NOMO-1 (cell line): Measurements from ENCODE around the gene MPP3.

Experiments used
- DNase-seq, 2 experiments: peaks; one replicate each; lab custom pipeline; 2025; ENCODE audit not compliant: unreplicated experiment in 2 of 2; lab: John Stamatoyannopoulos, UW

The MPP3 gene

DNA sequence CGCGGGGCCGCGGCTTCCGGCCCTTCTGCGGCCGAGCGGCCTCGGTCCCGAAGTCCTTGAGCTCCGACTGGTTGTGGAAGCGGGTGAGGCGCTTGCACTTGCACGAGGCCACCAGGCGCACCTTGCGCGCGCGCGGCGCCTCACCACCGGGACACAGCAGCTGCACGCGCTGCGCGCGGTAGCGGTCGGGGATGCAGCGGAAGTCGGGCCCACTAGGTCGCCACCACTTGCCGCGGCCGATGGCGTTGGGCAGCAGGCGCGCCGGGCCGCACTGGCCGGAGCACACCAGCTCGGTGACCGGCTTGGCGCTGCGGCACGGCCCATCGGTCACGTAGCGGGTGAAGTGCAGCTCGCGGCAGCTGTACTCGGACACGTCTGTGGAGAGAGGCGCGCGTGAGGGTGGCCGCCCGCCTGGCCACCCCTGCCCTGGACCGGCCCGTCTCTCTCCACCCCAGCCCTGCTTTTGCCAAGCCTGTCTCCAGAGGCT lies 77.5 kb downstream of the MPP3 start:
- DNase-seq, result no peak

DNA sequence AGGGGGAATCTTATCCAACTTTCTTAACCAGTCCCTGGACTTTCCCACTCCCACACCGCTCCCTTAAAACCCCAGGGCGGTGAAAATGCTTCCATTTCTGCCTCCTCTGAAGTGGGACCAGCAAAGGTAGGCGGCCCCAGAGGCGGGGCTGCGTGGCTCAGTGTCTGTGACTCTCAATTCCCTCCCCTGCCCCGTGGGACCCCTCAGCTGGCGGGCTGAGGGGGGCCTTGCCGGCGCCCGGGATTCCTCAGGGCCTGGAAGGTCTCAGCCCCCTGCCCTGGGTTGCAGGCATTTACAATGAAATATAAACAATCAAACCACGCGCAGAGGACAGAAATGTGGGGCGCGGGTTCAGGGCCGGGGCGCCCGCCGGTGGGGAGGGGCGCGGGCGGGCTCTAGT lies 78.0 kb downstream of the MPP3 start:
- DNase-seq, result no peak

DNA sequence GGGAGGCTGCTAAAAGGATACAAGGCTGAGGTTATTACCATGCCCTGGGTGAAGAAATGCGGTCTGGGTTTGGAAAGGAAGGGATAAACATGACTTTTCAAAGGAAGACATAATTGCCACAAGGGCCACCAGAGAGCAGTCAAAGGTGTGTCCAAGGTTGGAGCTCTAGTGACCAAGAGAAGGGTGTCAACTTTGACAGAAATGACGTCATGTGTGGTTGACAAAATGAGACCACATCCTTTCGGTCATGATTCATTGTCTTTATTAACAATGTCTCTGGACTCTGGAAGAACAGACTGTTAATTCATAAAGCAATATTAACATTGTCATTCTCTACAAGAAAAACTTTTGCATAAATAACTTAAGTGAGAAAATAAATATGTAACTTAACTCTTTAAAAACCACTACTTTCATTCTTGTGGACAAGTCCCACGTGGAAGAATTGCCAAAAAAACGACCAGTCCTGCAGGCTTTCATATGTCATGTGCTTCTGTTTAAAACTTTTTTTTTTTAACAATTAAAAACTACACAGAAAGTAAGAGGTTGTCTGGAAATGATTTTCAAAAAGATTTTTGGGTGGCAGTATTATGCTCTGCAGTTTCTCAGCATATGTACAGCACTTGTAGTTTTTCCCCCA lies 79.3 kb downstream of the MPP3 start:
- DNase-seq, result peak in 1 of 2 experiments; percentile 50
